HL-60 (cell line): Measurements from ENCODE around the gene HIPK2.

Source experiments
- DNase-seq, 2 experiments: peaks; one replicate each; pipeline ENCODE4 v3.0.0-alpha.2; 2010 to 2020; ENCODE audit warnings: low read depth in 1 of 2, low spot score in 1 of 2
- H3K27ac ChIP-seq: fragments of 250-450 bp; sonication (Bioruptor Pico); replicated peaks from 2 replicates; pipeline ENCODE4 v1.5.1; 2020; ENCODE audit warnings: mild to moderate bottlenecking, moderate library complexity
- H3K27me3 ChIP-seq: fragments of 250-450 bp; sonication (Bioruptor Pico); 2 replicates; pipeline ENCODE4 v1.5.1; 2021; ENCODE audit warnings: mild to moderate bottlenecking, moderate library complexity; ENCODE audit not compliant: insufficient read depth, poor library complexity, severe bottlenecking
- H3K4me3 ChIP-seq: replicated peaks from 2 replicates; pipeline ENCODE4 v1.5.1; 2011; ENCODE audit warnings: mild to moderate bottlenecking, control low read depth, low read length; ENCODE audit not compliant: insufficient read depth
- GABPA ChIP-seq: IDR thresholded peaks from 2 replicates; pipeline ENCODE4 v1.6.1; 2012; ENCODE audit warnings: low read depth
- POLR2AphosphoS5 ChIP-seq: IDR thresholded peaks from 2 replicates; pipeline ENCODE4 v1.6.1; 2012; ENCODE audit warnings: low read depth
- REST ChIP-seq: IDR thresholded peaks from 2 replicates; pipeline ENCODE4 v1.6.1; 2012; ENCODE audit warnings: low read depth; ENCODE audit not compliant: insufficient replicate concordance
- SPI1 ChIP-seq: IDR thresholded peaks from 2 replicates; pipeline ENCODE4 v1.6.1; 2012; ENCODE audit warnings: low read depth, mild to moderate bottlenecking, borderline replicate concordance
- TF ChIP-seq, protein P1 (sequence below): IDR thresholded peaks from one replicate; pipeline ENCODE4 v1.5.1; 2011; ENCODE audit warnings: low read length, control low read depth, inconsistent platforms; ENCODE audit not compliant: insufficient read depth

HIPK2 gene

GRCh38 chr7:139594911-139595476 is 182.8 kb downstream of the HIPK2 start:
- H3K27ac ChIP-seq: no peak overlapping the region
- no peak for DNase-seq
- no peak overlapping the region for H3K4me3 ChIP-seq
- H3K27me3 ChIP-seq: no peaks in the 10 kb centered on the region
- TF ChIP-seq REST (no peak), SPI1 (no peak), GABPA (no peak)
- TF ChIP-seq, protein P1, sequence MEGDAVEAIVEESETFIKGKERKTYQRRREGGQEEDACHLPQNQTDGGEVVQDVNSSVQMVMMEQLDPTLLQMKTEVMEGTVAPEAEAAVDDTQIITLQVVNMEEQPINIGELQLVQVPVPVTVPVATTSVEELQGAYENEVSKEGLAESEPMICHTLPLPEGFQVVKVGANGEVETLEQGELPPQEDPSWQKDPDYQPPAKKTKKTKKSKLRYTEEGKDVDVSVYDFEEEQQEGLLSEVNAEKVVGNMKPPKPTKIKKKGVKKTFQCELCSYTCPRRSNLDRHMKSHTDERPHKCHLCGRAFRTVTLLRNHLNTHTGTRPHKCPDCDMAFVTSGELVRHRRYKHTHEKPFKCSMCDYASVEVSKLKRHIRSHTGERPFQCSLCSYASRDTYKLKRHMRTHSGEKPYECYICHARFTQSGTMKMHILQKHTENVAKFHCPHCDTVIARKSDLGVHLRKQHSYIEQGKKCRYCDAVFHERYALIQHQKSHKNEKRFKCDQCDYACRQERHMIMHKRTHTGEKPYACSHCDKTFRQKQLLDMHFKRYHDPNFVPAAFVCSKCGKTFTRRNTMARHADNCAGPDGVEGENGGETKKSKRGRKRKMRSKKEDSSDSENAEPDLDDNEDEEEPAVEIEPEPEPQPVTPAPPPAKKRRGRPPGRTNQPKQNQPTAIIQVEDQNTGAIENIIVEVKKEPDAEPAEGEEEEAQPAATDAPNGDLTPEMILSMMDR: no peak

DNA sequence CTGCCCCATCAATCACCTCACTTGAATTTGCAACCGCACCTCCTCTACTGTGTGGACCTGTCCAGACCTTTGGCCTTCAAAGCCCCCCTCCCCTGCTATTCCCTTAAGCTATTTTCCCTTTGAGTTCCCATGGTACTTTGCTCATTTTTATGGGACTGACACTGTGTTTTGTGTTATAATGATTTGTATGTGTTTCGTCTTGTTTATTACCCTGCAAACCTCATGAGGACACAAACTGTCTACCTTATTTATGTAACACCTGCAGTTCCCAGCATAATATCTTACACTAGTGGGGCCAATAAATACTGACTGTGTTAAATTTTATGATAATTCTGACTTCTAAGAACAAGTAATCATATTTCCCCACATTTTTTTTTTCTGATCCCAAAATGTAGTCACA is 183.7 kb downstream of the HIPK2 start:
- Histone ChIP-seq H3K27me3 (no peaks in the 10 kb centered on the region), H3K27ac (no peak overlapping the region), H3K4me3 (no peak overlapping the region)
- no peak for TF ChIP-seq REST
- no peak for TF ChIP-seq SPI1
- TF ChIP-seq POLR2AphosphoS5: no peak
- TF ChIP-seq, protein P1: no peak
- no peak for TF ChIP-seq GABPA
- DNase-seq: no peak

GRCh38 chr7:139592801-139593461 is 184.9 kb downstream of the HIPK2 start:
- TF ChIP-seq, protein P1: no peak
- no peak for TF ChIP-seq POLR2AphosphoS5
- Histone ChIP-seq H3K27me3 (no peaks in the 10 kb centered on the region), H3K27ac (no peak overlapping the region), H3K4me3 (no peak overlapping the region)
- no peak for DNase-seq

GRCh38 chr7:139591550-139592195 is 186.1 kb downstream of the HIPK2 start:
- Histone ChIP-seq H3K4me3 (no peak overlapping the region), H3K27ac (no peak overlapping the region), H3K27me3 (no peaks in the 10 kb centered on the region)
- TF ChIP-seq, protein P1: no peak
- TF ChIP-seq REST (no peak), GABPA (no peak), SPI1 (no peak)
- no peak for DNase-seq
